ENCODE results near the gene ADAMTS13.

- TF ChIP-seq, protein P1, sequence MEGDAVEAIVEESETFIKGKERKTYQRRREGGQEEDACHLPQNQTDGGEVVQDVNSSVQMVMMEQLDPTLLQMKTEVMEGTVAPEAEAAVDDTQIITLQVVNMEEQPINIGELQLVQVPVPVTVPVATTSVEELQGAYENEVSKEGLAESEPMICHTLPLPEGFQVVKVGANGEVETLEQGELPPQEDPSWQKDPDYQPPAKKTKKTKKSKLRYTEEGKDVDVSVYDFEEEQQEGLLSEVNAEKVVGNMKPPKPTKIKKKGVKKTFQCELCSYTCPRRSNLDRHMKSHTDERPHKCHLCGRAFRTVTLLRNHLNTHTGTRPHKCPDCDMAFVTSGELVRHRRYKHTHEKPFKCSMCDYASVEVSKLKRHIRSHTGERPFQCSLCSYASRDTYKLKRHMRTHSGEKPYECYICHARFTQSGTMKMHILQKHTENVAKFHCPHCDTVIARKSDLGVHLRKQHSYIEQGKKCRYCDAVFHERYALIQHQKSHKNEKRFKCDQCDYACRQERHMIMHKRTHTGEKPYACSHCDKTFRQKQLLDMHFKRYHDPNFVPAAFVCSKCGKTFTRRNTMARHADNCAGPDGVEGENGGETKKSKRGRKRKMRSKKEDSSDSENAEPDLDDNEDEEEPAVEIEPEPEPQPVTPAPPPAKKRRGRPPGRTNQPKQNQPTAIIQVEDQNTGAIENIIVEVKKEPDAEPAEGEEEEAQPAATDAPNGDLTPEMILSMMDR (IDR thresholded peaks at IDR 0.05), result no peak
- no peak for TF ChIP-seq EP300 (IDR thresholded peaks at IDR 0.05)
These were observed 51.6 kb downstream of the ADAMTS13 start for GRCh38 chr9:133473743-133474142.
